Effector CD8-positive, alpha-beta T cell (primary cell): ENCODE results near the gene APCDD1.

Experiments used
- DNase-seq: peaks from one replicate; lab custom pipeline; 2025; lab: John Stamatoyannopoulos, UW
- total RNA-seq, 4 experiments: gene quantifications; one replicate each; lab custom pipeline; 2026; lab: John Stamatoyannopoulos, UW

APCDD1 gene
- 0 to 0.54 (median 0) reads per million in 4 experiments for total RNA-seq

GRCh38 chr18:10453806-10454680 is at the start of gene APCDD1:
APCDD1 (plus strand) TSS chr18:10454635; CDS start chr18:10454982, 347 bp downstream.
- no peak for DNase-seq

- DNase-seq, result no peak
Measured at GRCh38 chr18:10405014-10405493, 49.4 kb upstream of the APCDD1 start.

GRCh38 chr18:10405816-10406663 is 48.4 kb upstream of the APCDD1 start:
- no peak for DNase-seq

- DNase-seq, result no peak
Measured at GRCh38 chr18:10408131-10408530, 46.3 kb upstream of the APCDD1 start.

- no peak for DNase-seq
Measured at GRCh38 chr18:10409041-10409440, 45.4 kb upstream of the APCDD1 start.

- DNase-seq, result no peak
Measured at GRCh38 chr18:10410472-10411308, 43.7 kb upstream of the APCDD1 start.

GRCh38 chr18:10412933-10413332 is 41.5 kb upstream of the APCDD1 start:
- no peak for DNase-seq

- DNase-seq, result no peak
Measured at GRCh38 chr18:10413722-10414121, 40.7 kb upstream of the APCDD1 start.

GRCh38 chr18:10414293-10414842 is 40.1 kb upstream of the APCDD1 start:
- no peak for DNase-seq

GRCh38 chr18:10416065-10416464 is 38.4 kb upstream of the APCDD1 start:
- DNase-seq, result no peak

GRCh38 chr18:10417191-10417590 is 37.2 kb upstream of the APCDD1 start:
- DNase-seq, result no peak

- no peak for DNase-seq
Measured at GRCh38 chr18:10417664-10418063, 36.8 kb upstream of the APCDD1 start.

GRCh38 chr18:10418836-10419235 is 35.6 kb upstream of the APCDD1 start:
- no peak for DNase-seq

GRCh38 chr18:10419420-10420103 is 34.9 kb upstream of the APCDD1 start:
- DNase-seq, result no peak

GRCh38 chr18:10420561-10421352 is 33.7 kb upstream of the APCDD1 start:
- no peak for DNase-seq

GRCh38 chr18:10421859-10422258 is 32.6 kb upstream of the APCDD1 start:
- DNase-seq, result no peak

- no peak for DNase-seq
Measured at GRCh38 chr18:10422731-10423130, 31.7 kb upstream of the APCDD1 start.

- no peak for DNase-seq
Measured at GRCh38 chr18:10424585-10425307, 29.7 kb upstream of the APCDD1 start.

GRCh38 chr18:10430677-10431076 is 23.8 kb upstream of the APCDD1 start:
- no peak for DNase-seq
